Stimulated activated CD8-positive, alpha-beta memory T cell treated with anti-CD3 and anti-CD28 coated beads, Interleukin-7, amount 100 ng/mL, for 1 hour (primary cell): ENCODE data around the gene RANBP6.
"Not testable (repeated sequence)": the region's sequence is repeated elsewhere in the genome, so short reads cannot be mapped to it uniquely, and the experiment has no call there.

Source experiments
- DNase-seq, 2 donors: peaks; one replicate each; pipeline ENCODE4 v3.0.0-alpha.2; 2020; ENCODE audit warnings: low read depth in 2 of 2

Gene RANBP6

DNA sequence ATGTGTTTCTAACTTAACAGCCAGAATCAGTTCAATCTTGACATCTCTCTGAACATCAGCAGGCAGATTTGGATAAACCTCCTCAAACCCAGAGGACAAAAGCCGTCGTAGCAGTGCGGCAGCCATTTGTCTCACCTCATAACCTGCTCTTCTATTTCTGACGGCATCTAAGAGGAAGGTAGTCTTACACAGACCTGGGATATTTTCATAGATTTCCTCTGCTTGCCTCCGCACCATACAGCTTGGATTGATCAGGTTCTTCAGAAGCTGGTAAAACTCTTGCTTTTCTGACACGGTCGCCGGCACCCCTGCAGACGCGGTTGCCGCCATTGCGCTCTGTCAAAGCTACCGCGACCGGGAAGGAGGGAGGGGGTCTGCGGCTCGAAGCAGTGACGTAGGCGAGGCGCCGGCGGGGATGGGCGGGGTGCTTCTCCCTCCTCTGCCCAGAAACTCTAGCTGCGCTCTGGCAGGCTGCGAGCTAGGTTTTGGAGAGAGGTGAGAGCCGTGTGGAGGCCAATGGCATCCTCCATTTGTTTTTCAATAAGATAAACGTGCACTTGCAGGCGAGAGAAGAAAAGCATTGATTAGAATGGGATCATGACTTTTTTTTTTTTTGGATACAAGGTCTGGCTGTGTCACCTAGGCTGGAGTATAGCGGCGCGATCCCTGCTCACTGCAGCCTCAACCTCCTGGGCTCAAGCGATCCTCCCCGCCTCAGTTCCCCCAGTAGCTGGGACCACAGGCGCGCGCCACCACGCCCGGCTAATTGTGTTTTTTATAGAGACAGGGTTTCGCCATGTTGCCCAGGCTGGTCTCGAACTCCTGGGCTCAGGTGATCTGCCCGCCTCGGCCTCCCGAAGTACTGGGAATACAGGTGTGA lies at the start of gene RANBP6:
Gene RANBP6, minus strand, starts transcription at position 347 of the 880 bp plus-strand sequence. Its CDS starts 17 bp downstream, at position 330.
- DNase-seq, result peak; percentile 76 to 77

DNA sequence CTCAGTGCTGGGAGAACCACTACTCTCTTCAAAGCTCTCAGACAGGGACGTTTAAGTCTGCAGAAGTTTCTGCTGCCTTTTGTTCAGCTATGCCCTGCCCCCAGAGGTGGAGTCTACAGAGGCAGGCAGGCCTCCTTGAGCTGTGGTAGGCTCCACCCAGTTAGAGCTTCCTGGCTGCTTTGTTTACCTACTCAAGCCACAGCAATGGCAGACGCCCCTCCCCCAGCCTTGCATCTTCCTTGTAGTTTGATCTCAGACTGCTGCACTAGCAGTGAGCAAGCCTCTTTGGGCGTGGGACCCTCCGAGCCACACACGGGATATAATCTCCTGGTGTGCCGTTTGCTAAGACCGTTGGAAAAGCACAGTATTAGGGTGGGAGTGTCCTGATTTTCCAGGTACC lies 47.7 kb upstream of the RANBP6 start:
- not testable (repeated sequence) for DNase-seq

DNA sequence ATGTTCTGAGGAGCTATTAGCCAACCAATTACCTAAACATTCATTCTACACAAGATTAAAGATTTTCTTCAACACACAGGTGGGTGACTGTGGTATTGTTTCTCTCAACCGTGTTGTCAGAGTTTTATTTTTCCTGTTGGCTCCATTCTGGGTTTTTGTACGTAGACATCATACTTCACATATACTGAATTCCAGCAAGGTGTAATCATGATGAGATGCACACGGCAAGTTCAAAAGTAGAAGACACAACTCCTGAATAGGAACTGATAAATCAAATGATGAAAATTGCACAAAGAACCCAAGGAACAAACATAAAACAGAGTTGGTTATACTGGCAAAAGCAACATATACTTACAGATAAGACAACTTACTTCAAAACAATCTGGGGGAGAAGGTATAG lies 40.2 kb upstream of the RANBP6 start:
- no peak for DNase-seq

DNA sequence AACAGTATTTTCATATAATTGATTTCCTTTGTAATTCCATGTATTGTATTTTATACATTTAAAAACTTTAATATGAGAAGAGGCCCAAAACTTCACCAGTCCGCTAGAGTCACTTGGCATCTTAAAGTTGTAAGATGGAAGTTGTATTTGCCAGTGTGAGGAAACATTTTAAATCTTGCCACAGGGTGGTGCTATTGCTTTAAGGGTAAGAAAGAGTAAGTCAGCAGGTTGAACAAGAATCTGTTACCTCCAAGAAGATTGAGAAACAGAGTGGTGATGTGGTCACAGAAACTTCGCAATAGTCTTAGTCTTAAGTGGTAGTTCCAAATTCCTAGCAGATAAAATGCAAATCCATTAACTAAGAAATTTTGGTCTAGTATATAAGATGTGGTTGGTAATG lies 39.8 kb upstream of the RANBP6 start:
- no peak for DNase-seq

DNA sequence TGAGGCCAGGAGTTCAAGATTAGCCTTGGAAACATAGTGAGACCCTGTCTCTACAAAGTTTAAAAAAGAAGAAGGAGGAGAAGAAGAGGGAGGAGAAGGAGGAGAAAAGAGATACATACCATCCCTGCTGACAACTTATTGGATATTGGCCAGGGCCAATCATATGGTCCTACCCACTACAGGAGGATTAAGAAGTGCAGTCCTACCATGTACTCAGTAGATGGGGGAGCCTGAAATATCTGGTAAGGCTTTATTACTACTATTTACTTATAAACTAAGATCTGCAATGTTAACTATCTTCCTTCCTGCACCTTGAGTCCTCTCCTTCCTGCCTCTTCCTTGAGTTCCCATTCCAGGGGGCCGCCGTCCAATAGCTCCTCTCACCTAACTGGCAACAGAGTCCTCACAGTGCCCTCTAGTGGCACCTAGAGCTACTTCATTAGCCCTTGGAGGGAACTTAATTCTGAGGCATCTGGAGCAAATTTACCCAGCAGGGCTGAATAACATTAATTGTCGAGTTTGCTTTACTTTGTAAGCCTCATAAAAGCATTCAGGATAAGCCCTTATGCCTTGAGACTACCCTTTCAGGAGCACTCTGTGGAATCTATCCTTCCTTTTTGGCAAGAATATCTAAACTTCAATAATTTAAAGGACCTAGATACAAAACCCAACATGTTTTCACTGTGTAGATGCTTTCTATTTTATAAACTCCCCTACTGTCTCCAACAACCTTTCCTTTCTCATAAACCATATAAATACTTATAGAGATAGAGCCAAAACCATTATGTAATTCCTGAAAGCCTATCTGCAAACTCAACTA lies 39.1 kb upstream of the RANBP6 start:
- peak in 1 of 2 donors; percentile 24 for DNase-seq

DNA sequence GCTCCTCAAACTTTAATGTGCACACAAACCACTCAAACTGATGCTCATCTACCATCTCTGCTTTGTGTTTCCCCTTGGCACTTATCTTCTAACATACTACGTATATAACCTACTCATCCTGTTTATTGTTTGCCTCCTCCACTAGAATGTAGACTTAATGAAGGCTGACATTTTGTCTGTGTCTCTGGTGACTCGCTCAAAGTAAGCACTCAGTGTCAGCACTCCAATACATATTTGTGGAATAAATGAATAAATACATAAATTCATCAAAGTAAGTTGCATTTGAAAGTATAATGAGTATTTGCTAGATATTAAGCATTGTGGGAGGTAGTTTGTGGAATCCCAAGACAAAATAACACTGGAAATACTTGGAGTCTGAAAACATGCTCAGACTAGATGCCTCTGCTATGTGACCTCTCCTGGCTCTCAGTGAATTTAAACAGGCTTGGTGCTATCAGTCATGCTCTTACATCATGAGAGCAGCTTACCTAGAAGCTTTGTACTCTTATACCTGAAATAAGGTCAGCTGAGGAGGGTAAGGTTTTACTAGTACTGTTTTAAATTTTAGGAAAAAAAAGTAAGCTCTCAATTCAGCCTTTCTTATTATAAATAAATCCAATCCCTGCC lies 37.0 kb upstream of the RANBP6 start:
- DNase-seq, result no peak

DNA sequence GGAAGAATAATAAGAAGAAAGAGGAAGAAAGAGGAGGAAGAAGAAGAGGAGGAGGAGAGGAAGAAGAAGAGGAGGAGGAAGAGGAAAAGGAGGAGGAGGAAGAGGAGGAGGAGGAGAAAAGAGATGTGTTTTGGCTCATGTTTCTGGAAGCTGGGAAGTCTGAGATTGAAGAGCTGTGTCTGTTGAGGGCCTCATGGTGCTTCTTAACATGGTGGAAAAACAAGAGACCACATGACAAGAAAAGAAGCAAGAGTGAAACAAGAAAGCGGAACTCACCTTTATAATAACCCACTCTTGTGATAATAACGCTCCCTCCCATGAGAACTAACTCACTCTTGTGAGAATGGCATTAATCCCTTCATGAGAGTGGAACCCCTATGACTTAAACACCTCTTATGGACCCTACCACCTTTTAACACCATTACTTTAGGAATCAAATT lies 36.1 kb upstream of the RANBP6 start:
- no peak for DNase-seq

DNA sequence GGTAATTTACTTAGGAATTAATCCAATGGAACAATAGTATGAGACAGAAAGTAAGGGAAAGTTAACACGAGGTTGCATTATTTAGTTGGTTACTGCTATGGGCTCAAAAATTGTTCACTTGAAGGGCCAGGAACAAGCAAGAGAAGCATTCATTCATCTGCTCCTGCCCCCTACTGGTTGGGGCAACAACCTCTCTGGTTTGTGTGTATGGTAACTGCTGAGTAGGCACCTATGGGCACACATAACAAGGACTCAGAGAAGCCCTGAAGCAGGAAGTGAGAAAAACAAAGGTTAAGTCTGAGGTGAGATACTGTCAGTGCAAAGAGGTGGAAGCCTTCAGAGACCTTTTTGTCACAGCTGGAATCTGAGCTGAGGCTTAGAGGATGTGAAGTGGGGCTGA lies 34.4 kb upstream of the RANBP6 start:
- DNase-seq, result no peak

DNA sequence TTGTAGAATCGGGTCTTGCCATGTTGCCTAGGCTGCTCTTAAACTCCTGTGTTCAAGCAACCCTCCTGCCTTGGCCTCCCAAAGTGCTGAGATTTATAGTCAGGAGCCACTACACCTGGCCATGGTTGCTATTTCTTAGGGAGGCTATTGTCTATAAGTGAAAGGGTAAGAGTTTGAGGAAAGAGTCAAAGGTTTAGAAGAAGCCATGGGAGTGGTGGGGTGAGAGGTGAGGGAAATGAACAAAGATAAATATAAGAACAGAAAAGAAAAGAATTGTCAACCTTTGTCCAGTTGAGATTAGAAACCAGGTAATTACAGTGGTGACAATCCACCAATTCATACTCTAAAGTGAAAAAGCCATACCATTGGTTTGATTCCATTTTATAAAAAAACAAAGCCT lies 32.6 kb upstream of the RANBP6 start:
- DNase-seq, result no peak

DNA sequence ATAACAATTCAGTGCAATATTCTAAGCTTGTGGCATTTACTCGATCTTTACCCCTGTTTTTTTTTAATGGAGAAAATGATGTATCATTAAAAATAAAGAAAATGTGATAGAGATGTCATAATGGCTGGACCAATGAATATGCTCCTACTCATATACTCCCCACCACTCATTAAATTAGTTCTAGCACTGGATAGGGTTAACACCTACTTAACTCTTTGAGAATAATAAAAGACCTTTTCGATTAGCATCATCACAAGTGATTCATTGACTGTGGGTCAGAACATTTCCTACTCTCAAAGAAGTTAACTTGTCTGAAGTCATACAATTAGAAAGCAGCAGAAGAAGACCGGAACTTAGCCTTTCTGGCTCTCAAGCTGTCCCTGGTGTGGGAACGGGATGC lies 31.6 kb upstream of the RANBP6 start:
- no peak for DNase-seq

DNA sequence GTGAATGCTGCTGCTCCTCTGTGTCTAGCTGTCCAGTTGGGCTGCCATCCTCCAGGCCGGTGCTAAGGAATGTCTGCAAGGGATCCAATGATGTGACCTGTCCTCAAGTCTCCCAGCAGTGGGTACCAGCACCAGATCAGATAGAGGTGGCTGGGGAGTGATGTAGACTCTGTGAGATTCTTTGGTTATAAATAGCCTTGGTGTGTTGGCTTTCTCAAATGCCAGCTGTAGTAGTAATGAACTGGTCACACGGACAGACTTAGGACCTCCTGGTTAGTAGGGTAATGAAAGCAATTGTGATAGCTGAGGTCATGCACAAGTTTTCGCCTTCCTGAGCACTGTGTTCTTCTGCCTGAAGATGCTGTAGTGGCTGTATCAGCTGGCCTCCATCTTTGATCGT lies 29.9 kb upstream of the RANBP6 start:
- no peak for DNase-seq

DNA sequence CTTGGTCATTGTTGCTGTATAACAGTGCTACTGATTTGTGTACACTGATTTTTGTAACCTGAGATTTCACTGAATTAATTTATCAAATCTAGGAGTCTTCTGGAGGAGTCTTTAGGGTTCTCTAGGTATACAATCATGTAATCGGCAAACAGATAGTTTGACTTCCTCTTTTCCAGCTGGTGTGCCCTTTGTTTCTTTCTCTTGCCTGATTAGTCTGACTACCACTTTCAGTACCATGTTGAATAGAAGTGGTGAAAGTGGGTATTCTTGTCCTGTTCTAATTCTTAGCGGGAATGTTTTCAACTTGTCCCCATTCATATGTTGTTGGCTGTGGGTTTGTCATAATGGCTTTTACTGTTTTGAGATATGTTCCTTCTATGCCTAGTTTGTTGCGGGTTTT lies 24.7 kb upstream of the RANBP6 start:
- DNase-seq, result no peak

DNA sequence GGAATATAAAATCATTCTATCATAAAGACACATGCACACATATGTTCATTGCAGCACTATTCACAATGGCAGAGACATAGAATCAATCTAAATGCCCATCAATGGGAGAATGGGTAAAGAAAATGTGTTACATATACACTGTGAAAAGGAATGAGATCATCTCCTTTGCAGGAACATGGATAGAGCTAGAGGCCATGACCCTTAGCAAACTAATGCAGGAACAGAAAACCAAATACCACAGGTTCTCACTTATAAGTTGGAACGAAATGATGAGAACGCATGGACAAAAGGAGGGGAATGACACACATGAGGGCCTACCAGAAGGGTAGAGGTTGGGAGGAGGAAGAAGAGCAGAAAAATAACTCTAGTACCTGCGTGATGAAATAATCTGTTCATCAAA lies 21.0 kb upstream of the RANBP6 start:
- DNase-seq, result no peak

DNA sequence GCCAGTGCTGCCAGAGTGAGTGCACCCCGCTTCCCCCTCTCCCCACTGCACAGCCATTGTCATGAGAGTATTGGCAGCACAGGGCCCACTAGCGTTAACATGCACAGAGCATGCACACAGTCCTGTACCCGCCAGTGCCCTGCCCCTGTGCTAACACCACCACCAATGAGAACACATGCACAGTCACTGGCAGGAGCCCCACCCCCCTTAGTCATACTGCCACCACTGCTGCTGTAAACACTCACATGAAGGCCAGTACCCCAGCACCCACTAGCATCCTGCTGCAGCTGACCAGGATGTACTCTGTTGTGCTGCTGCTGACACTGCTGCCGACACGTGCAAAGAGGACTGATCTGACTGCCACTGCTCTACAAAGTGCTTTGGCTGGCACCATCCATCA lies 19.5 kb upstream of the RANBP6 start:
- DNase-seq, result no peak

DNA sequence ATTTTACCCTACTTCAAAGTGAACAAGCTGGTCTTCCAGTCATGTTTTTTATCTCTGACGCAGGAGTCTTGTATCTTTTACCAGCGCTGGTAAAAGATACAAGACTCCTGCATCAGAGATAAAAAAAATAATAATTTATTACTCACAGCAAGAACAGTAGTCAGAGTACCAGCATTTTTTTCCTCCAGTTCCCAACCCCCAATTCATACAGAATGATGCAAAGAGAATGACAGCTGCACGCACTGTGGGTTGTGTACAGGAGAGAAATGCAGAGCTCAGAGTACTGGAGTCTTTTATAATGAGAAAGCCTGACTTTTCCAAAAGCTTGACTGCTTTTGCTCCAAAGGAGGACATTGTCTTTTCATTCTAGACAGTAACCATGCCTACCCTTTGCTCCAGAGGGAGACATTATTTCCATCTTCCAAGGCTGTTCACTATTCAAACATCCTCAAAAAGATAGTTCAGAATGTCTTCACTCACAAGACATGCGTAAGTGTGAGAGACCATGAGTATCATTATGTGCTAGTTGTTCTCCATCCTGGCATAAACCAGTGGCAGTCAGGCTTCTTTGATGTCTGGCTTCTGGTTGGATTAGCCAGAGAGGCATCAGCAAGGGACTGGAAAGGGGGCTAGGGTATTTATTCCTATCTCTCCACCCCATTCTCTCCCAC lies 14.3 kb upstream of the RANBP6 start:
- no peak for DNase-seq

DNA sequence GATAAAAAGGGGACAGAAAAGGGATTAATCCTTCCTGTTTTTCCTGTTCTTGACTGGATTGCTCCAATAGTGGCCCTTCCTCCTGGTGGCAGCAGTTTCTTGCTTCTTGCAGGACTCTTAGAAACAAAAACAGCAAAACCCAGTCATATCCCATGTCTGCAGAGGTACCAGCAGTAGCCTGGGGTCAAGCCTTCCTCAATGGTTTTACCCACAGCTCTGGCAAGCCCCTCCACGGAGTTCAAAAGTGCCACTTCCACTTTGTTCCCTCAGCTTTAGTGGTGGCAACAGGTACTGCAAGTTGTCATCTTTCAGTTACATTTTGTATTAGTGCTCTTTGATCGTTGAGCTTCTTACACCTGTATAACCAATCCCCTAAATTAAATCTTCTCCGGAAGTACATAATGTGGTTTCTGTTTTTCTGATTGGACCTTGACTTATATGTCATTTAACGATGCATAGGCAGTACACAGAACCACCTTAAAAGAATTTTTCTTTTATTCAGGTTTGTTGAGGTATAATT lies 8.7 kb upstream of the RANBP6 start:
- no peak for DNase-seq

DNA sequence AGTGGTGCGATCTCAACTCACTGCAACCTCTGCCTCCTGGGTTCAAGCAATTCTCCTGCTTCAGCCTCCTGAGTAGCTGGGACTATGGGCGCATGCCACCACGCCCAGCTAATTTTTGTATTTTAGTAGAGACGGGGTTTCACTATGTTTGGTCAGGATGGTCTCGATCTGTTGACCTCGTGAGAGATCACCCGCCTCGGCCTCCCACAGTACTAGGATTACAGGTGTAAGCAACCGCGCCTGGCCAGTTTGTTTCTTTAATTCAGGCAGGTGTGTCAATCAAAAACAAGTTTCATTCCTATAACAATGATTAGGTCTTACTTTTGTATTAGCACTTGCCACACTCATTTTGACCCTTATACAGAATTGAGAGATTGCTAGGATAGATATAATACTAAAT lies 1.6 kb upstream of the RANBP6 start:
- DNase-seq, result not testable (repeated sequence)

DNA sequence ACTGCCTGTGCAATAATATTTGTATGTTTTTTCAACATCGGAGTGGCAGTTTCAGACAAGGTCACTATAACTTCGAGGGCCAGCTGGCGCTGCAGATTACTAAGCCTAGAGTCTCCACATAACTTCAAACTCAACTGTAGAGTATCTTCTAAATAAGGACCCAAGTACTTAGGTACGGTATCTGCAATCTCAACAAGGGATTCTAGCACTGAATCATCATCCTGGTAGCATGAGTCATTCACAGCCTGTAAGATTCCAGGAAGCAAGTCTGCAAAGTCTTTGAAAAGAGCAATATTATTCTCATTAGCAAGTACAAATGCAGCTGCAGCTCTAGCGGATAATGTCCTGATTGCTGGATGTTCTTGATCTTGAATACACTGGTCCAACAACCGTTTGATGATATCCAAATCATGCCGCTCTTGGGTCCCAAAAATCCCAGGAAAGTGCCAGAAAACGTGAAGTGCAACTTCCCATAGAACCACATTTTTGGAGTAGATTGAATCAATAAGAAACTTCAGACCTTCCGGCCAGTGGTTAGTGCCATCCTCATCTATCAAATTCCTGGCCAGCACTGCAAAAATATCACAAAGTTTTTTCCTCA lies 654 bp downstream of the RANBP6 start:
- no peak for DNase-seq

DNA sequence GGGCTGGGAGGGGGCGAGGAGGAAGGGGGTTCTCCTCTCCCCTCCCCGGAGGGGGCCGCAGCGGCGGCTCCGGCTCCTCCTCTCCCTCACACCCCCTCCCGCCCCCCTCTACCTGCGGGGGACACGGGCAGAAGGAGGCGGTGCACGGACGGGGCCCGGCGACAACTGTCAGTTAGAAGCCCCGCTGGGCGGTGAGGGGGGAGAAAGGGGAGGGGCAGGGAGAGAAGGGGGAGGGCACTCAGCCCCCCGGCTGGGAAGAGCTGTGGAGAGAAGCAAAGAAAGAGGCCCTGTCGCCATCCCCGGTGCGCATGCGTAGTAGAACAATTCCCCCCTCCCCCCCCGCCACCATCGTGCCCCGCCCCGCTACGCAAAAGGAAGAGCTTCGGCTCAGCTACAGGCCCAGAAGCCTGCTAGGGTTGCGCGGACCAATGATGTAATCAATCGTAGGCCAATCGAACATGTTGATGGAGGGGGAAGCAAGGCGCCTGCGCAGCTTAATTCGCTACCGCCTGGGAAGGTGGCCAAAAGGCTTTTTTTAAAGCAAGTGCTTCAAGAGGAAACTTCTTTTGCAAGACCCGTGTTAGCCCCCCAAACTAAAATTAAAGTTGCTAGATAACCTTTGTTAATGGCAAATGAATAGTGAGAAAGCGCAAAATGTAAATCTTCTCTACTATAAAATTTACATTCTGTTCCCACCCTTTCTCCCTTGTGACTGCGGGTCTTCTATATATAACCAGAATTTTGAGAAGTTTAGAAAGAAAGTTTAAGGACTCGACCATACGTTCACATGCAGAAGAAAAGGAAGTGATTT lies 7.0 kb downstream of the RANBP6 start:
- peak; percentile 81 to 84 for DNase-seq

DNA sequence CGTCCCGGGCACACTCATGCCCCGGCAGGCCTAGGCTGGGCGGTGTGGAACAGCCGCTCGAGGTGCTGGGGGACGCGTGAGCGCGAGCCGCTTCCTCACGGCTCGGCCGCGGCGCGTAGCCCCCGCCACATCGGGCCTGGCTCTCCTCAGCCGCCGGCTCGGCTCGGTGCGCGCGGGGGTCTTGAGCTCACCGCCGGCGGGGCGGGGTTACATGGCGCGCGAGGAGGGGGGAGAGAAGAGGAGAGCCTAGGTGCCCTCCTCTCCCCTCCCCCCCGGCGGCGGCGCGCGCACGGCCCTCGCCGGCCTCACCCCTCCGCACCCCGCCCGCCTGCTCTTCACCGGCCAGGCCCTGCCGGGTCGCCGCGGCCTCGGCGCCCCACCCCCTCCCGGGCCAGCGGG lies 7.7 kb downstream of the RANBP6 start:
- DNase-seq, result peak; percentile 55 to 68
